Fibroblast of skin of right quadriceps (primary cell): ENCODE measurements around the gene CPSF4L.

Source experiments
- DNase-seq: peaks from one replicate; pipeline ENCODE4 v3.0.0-alpha.2; 2013

CPSF4L gene

GRCh38 chr17:73231395-73231794 is 30.3 kb downstream of the CPSF4L start:
- DNase-seq: no peak

DNA sequence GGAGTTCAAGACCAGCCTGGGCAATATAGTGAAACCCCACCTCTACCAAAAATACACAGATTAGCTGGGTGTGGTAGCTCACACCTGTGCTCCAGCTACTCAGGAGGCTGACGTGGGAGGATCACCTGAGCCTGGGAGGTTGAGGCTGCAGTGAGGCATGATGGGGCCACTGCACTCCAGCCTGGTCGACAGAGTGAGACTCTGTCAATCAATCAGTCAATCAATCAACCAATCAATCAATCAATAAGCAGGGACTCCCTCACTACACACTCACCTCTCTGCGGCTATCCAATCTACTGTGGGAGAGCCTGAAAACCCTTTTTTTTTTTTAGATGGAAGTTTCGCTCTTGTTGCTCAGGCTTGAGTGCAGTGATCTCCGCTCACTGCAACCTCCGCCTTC is 31.6 kb downstream of the CPSF4L start:
- DNase-seq: no peak

DNA sequence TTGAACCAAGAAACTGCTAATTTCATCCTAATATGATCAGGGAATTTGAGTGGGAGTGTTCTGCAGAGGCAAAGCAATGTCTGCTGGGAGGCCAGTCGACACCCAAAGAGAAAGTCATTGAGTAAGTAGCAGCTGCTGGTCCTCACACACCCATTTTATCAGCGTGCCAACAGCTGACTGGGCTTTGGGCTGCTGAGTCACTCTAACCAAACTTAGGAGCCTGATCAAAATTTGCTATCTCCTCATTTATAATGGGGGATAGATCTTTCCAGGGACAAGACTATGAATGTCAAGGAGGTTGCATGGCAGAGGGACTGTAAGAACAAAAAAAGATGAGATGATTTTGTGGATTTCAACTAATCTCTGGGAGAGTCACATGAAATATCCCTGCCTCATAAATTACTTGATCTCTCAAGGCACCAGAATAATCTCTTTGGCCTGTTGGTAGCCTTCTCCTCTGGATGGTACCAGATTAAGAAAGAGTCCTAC is 32.9 kb downstream of the CPSF4L start:
- DNase-seq: peak; percentile 75

DNA sequence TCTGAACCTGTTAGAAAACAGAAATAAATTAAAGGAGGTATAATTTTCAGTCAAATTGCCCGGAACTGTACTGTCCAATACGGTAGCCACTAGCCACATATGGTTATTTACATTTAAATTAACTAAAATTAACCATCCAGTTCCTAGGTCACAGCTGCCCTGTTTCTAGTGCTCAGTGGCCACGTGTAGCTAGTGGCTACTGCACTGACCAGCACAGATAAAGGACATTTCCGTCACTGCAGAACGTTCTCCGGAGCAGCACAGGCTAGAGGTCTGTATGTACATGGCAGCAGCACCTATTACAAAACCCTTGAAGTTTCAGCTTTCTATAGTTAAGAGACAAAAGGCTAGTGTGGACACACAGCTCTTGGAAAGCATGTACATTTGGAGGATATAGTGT is 33.7 kb downstream of the CPSF4L start:
- DNase-seq: no peak

DNA sequence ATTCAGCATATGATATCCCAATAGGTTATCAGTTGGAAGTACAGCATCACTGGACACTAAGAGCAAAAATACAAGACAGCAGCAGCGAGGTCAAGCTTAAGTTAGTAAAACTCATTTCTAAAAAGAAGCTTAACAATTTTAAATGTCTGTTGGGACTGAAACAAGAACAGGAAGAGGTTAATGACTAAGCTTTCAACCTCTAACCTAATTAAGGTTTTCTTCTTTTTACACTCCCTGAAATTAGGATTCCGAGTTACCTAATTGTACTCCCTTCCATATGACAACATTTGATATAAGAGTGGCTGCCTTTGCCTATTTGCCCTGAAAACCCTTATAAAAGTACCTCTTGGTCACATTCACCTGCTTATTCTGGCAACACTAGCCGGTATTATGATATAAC is 34.3 kb downstream of the CPSF4L start:
- DNase-seq: no peak

GRCh38 chr17:73226556-73227172 is 35.0 kb downstream of the CPSF4L start:
- peak; percentile 26 for DNase-seq

DNA sequence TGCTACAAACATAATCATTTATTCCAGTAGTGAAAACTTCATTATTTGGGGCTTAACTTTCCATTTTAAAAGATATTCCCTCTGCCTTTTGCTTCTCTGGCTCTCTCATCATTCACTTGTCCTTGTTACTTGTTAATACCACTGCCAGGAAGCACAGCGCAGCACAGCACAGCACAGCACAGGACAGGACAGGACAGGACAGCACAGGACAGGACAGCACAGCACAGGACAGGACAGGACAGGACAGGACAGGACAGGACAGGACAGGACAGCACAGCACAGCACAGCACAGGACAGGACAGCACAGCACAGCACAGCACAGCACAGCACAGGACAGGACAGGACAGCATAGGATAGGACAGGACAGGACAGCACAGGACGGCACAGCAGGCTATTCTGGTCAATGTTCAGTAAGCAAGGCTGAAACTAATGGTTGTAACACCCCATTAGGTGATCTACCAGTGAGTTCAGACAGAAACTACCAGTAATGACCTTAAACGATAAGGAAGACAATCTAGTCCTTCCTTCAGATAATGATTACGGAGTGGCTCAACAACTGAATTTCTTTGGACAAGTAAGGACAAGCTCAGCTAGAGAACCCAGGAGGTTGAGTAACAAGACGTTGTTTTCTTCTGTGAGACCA is 36.9 kb downstream of the CPSF4L start:
- no peak for DNase-seq

- DNase-seq: no peak
These were observed 37.4 kb downstream of the CPSF4L start for GRCh38 chr17:73224237-73224636.

DNA sequence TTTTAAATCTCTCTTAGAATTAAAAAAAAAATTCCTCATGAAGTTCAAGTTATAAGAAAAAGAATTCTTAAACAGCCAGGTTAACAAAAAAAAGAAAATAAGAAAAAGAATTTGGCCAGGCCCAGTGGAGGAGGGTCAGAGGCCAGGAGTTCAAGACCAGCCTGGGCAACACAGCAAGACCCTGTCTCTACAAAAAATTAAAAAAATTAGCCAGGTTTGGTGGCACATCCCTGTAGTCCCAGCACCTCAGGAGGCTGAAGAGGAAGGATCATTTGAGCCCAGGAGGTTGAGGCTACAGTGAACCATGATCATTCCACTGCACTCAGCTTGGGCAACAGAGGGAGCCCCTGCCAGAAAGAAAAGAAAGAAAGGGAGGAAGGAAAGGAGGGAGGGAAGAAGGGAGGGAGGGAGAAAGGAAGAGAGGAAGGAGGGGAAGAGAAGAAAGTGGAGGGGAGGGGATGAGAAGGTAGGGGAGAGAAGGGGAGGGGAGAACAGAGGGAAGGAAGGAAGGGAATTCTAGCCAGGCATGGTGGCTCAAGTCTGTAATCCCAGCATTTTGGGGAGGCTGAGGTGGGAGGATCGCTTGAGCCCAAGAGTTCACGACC is 38.0 kb downstream of the CPSF4L start:
- no peak for DNase-seq

DNA sequence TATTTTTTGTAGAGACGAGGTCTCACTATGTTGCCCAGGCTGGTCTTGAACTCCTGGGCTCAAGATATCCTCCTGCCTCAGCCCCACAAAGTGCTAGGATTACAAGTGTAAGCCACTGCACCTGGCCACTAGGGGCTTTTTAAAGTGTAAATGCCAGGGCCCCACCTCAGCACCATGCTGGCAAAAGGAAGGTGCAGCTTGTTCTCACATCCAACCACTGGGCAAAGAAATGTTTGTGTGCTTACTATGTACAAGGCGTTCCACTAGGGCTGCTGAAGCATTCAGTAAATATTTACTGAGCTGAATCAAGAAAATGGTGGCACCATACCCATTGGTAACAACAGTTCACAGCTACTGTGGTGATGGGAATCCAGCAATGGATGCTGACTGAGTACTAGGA is 46.2 kb downstream of the CPSF4L start:
- DNase-seq: no peak

DNA sequence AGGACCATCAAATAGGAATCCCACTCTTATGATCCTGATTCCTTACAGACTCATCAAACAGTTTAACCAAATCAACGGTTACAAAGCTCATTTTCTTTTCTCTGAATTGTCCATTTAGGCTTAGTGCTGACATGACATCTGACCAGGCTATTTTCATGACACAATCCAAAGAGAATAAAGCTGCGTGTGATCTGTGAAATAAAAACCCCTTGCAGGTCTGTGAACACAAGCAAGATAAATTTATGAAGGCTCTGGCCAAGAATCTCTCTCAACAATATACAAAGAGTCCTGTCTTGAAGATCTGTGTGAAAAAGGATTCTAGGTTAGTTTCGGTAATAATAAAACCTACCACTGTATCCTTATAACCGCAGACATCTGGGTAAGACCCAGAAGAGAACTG is 46.8 kb downstream of the CPSF4L start:
- DNase-seq: no peak

DNA sequence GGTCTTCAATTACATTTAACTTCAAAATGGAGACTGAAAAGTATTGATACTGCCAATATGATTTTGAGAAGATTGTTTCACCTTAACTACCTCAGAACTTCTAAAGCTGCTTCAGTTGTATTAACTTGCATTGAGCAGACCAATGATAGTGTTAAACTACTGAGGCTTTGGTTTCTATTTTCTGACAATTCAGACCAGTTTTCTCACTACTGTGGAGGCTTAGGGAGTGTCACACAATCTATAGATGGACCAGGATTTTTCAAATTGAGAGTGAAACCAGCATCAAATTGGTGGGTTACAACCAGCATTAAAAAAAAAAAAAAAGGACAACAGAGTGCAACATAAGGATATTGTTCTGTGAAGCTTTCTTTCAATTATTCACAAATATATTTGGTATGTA is 47.7 kb downstream of the CPSF4L start:
- DNase-seq: no peak

DNA sequence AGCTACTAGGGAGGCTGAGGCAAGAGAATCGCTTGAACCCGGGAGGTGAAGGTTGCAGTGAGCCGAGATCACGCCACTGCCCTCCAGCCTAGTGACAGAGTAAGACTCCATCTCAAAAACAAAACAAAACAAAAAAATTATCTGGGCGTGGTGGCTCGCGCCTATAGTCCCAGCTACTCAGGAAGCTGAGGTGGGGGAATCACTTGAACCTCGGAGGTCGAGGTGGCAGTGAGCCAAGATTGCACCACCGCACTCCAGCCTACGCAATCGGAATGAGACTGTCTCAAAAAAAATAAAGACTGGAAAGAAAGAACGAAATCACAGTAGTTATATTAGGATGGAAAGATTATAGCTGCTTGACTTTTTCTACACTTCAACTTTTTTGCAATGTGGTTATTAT is 49.9 kb downstream of the CPSF4L start:
- DNase-seq: no peak

DNA sequence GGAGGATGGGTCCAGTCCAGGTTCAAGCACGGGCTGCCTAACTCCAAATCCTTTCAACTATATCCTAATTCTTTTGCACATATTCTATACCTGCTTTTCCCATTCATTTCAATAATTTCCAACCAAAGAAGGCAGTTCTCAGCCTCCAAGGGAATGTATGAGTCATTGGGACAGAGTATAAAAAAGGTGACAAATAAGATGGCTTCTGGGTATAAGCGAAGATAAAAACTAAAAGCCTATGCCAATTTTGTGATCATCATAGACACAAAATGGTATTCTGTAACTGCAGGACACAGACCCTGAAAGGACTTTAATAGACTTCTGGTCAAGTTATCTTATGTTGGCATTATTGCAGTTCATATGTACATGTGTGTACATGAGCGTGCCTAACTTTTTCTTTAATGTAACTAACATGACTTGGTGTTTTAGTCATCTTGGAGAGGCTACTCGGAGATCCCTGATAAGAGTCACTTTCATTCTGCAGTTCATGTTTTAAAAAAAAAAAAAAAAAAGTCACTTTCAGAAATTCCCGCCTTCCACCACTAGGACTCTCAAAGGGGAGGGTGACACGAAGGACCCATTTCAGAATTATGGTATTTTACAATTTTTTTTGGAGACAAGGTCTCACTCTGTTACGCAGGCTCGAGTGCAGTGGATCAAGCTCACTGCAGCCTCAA is 51.5 kb downstream of the CPSF4L start:
- DNase-seq: no peak

DNA sequence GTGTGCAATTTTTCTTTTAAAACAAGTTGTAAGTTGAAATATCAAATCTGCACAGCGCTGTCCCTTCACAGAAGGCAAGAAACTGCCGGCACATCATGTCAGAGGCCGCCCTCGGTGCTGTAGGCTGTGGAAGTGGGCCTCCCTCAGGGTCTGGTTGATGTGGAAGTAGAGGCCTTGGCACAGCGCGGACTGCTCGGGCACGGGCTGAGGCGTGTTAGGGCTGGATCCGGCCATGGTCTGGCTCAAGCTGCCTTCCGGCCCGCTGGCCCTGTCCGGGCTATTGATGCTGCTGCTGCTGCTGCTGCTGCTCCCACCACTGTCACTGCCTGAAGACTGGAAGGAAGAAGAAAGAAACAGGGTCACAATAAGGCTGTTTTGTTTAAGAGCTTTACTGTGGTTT is 52.2 kb downstream of the CPSF4L start:
- DNase-seq: no peak

DNA sequence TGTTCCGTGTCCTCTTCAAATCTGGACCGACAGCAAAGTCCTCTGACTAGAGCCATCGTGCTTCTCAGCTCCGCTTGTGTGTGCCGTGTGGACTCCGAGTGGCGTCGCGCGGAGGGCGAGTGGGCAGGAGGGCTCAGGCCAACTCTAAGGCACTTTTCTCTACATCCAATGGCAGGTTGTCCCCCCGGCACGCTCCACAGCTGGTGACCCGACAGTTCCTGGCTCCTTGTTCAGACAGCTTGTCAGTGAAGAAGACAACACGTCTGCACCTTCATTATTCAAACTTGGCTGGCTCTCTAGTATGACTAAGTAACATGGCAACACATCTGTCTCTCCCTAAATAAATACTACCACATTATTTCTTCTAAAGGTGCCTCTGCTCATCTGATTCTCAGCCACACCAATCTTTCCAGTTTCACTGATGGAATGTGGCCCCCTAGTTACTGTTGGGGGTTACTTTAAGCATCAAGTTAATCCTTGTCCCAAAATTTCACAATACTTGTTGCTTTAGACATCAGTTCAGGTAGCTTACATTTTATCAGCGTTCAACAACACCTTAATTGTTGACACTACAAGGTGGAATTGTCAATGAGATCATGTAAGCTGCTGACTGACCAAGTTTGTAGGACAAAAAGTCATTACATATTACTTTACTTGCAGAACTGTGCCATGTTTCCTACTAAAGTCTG is 53.4 kb downstream of the CPSF4L start:
- DNase-seq: no peak

GRCh38 chr17:73205459-73205961 is 56.2 kb downstream of the CPSF4L start:
- DNase-seq: no peak

DNA sequence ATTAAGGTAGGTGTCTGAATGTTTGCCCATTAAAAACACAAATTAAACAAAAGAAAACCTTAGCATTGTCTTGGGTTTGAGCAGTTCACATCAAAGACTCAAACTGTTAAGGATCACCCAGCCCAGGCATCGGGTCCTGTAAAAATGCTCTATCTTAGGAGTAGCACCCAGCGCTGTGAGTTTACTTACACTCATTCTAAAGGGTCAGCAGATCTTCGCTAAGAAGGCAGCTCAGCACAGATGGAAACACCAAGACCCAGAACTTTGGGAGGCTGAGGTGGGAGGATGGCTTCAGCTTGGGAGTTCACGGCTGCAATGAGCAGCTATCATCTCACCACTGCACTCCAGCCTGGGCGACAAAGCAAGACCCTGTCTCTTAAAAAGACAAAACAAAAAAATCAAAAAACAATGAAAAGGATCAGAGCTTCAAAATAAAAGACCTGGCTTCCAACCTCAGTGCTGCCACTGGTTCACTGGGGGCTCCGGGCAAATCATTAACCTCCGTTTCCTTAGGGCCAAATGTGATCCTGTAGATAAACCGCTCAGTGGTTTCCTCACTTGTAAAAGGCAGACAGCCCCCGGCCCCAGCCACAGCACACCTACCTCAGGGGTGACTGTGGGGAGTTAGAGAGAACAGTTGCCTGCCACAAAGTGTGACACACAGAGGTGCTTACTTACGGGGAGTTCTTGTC is 57.7 kb downstream of the CPSF4L start:
- DNase-seq: no peak

DNA sequence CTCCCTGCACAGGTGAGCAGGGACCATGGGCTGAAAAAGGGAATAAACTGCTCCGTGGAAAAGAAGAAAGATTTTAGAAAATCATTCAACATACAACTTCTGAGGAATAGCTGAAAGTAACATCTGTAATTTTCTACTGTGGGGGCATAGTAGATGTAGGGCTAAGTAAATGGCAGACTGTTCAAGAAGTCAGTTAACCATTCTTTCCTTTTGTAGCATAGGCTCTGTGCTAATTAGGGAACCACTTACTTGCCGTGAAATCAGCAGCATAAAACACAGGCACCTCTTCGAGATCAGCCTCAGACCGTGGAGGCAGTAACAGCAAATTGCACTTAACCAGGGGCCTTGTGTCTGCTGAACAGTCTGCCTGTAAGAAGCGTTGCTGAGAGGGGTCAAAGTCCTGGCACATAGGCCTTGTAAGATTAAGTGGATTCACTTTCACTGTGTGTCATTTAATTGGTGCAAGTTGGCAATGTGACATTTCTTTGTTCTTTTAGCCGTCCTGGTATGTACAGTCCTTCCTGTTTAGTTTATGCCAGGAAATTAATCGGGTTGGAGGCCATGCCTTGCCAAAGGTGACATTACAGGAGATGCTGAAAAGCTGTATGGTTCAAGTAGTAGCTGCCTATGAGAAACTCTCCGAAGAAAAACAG is 58.4 kb downstream of the CPSF4L start:
- no peak for DNase-seq

GRCh38 chr17:73201215-73202069 is 60.2 kb downstream of the CPSF4L start:
- DNase-seq: no peak

GRCh38 chr17:73200476-73200875 is 61.2 kb downstream of the CPSF4L start:
- DNase-seq: no peak
